GM04503 (cell line): ENCODE data around the gene MYL1.

Experiments
- DNase-seq: peaks from one replicate; pipeline ENCODE4 v3.0.0-alpha.2; 2012; ENCODE audit warnings: low read depth

Gene MYL1

GRCh38 chr2:210315015-210315788, at the start of gene MYL1:
Gene MYL1, minus strand, starts transcription at chr2:210315174. Its CDS starts 132 bp downstream, at chr2:210315042.
- DNase-seq: no peak

GRCh38 chr2:210363876-210364275, 48.9 kb upstream of the MYL1 start:
- no peak for DNase-seq

- no peak for DNase-seq
Measured at GRCh38 chr2:210363261-210363660, 48.3 kb upstream of the MYL1 start.

- no peak for DNase-seq
Measured at GRCh38 chr2:210360412-210360811, 45.4 kb upstream of the MYL1 start.

- DNase-seq: no peak
Measured at GRCh38 chr2:210356944-210357343, 42.0 kb upstream of the MYL1 start.

- DNase-seq: no peak
Measured at GRCh38 chr2:210337159-210337558, 22.2 kb upstream of the MYL1 start.

- DNase-seq: no peak
Measured at GRCh38 chr2:210324906-210325305, 9.9 kb upstream of the MYL1 start.

- DNase-seq: no peak
Measured at GRCh38 chr2:210324458-210324857, 9.5 kb upstream of the MYL1 start.

- DNase-seq: no peak
Measured at GRCh38 chr2:210323003-210323402, 8.0 kb upstream of the MYL1 start.

GRCh38 chr2:210318891-210319290, 3.9 kb upstream of the MYL1 start:
- no peak for DNase-seq

GRCh38 chr2:210318486-210318885, 3.5 kb upstream of the MYL1 start:
- DNase-seq: no peak

GRCh38 chr2:210310550-210310949, 4.4 kb downstream of the MYL1 start:
- DNase-seq: no peak

GRCh38 chr2:210309548-210310233, 5.3 kb downstream of the MYL1 start:
- no peak for DNase-seq

- DNase-seq: no peak
Measured at GRCh38 chr2:210303498-210303897, 11.5 kb downstream of the MYL1 start.

- DNase-seq: no peak
Measured at GRCh38 chr2:210302326-210302725, 12.6 kb downstream of the MYL1 start.

- DNase-seq: no peak
Measured at GRCh38 chr2:210299866-210300373, 15.1 kb downstream of the MYL1 start.

- no peak for DNase-seq
Measured at GRCh38 chr2:210288408-210288807, 26.6 kb downstream of the MYL1 start.

- DNase-seq: no peak
Measured at GRCh38 chr2:210287301-210287700, 27.7 kb downstream of the MYL1 start.

GRCh38 chr2:210286123-210286680, 28.8 kb downstream of the MYL1 start:
- no peak for DNase-seq

GRCh38 chr2:210277133-210277532, 37.8 kb downstream of the MYL1 start:
- DNase-seq: no peak

- no peak for DNase-seq
Measured at GRCh38 chr2:210271300-210271699, 43.7 kb downstream of the MYL1 start.

- no peak for DNase-seq
Measured at GRCh38 chr2:210269148-210269547, 45.8 kb downstream of the MYL1 start.

- DNase-seq: no peak
Measured at GRCh38 chr2:210268281-210268680, 46.7 kb downstream of the MYL1 start.
